ENCODE results near the gene USP47.
A peak's percentile ranks its signal among the peaks of the same experiment; 100 is the strongest.

The USP47 gene

DNA sequence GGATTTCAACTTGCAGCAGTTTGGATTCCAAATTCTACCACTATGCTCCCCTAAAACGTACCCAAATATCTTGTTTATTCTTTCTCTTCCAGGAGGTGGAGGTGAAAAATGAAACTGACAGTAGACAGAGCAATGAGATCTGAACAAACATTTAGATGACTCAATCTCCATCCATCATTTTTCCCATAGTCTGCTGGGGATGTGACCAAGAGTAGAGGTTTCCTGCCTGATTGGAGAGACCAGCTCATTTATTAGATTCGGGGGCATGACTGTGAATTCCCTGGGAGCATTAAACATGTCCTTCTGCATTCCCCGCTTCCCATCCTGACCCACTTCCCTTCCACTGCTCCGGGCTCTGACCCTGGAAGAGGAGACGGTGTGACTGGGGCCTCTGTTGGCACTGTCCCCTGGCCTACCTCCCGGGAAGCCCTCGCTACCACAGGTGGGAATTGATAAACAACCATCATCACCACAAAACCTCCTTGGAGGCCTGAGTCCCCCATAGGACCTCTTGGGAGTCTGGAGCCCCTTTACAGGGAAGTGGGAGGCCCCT, 146.4 kb downstream of the USP47 start:
- Histone ChIP-seq H3K27ac (ENCODE audit: low read depth, low read length) (peak overlapping the region; percentile 87), H3K4me3 (ENCODE audit: low read depth, low read length) (peak overlapping the region; percentile 6; the same call in 1 of the 2 replicates), H3K27me3 (ENCODE audit: insufficient read depth, low read length) (no peaks in the 10 kb centered on the region), H3K4me1 (ENCODE audit: control insufficient read depth, insufficient read depth, low read length, unreplicated experiment) (peaks cover 75% of the 10 kb centered on the region), H3K36me3 (ENCODE audit: insufficient read depth, low read length) (no peaks in the 10 kb centered on the region), H3K79me2 (ENCODE audit: control insufficient read depth, insufficient read depth, low read length, unreplicated experiment) (no peaks in the 10 kb centered on the region), H2AFZ (ENCODE audit: low read length, unreplicated experiment) (peak overlapping the region; percentile 66)

- H3K4me3 ChIP-seq (ENCODE audit: low read depth, low read length): no peak overlapping the region
- H3K4me1 ChIP-seq (ENCODE audit: control insufficient read depth, insufficient read depth, low read length, unreplicated experiment): peaks cover 75% of the 10 kb centered on the region
- H3K27me3 ChIP-seq (ENCODE audit: insufficient read depth, low read length): no peaks in the 10 kb centered on the region
- no peaks in the 10 kb centered on the region for H3K79me2 ChIP-seq (ENCODE audit: control insufficient read depth, insufficient read depth, low read length, unreplicated experiment)
- H3K36me3 ChIP-seq (ENCODE audit: insufficient read depth, low read length): no peaks in the 10 kb centered on the region
- H3K27ac ChIP-seq (ENCODE audit: low read depth, low read length): peak overlapping the region; percentile 87
- no peak overlapping the region for H2AFZ ChIP-seq (ENCODE audit: low read length, unreplicated experiment)
These were observed 147.0 kb downstream of the USP47 start for GRCh38 chr11:11988681-11989261.

DNA sequence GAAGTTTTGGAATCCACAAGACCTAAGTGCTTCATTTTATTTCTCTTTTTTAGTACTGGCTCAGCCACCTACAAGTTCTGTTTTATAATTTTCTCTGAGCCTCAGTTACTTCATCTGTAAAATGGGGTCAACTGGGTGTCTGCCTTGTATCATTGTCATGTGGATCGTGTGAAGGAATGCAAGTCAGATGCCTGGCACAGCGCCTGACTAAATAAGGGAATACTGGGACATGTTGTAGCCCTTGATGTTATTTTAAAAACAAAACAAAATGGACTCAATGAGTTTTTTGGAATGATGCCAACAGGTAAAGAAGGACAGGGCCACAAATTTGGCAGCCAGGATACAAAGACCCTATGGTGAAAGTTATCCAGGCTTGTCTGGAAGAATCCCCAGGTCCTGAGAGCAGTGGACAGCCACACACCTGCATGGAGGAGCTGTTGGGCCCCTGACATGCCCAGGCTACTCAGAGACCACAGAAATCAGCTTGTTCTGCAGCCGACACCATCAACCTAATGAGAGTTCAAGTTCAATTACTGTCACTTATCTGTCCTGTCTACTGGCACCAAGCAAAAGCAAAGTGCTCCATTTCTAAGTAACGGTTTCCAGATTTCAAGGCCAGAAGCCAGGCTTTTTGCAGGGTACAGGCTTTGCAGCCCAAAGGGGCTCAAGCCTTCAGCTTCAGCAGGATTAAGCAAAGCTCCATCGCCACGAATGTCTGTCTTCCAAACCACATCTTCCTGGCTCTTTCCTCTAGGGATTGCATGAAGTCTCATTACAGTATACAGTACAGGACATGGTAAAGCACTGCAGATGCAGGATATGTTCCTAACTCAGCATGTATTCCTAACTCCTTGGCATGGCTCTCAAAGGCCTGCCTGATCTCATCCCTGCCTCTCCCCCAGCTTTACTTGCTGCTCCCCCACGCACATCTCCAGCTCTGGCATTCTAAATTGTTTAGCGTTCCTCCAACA, 148.3 kb downstream of the USP47 start:
- Histone ChIP-seq H2AFZ (ENCODE audit: low read length, unreplicated experiment) (no peak overlapping the region), H3K27ac (ENCODE audit: low read depth, low read length) (no peak overlapping the region), H3K4me1 (ENCODE audit: control insufficient read depth, insufficient read depth, low read length, unreplicated experiment) (peaks cover 74% of the 10 kb centered on the region), H3K4me3 (ENCODE audit: low read depth, low read length) (no peak overlapping the region), H3K36me3 (ENCODE audit: insufficient read depth, low read length) (no peaks in the 10 kb centered on the region), H3K27me3 (ENCODE audit: insufficient read depth, low read length) (no peaks in the 10 kb centered on the region), H3K79me2 (ENCODE audit: control insufficient read depth, insufficient read depth, low read length, unreplicated experiment) (no peaks in the 10 kb centered on the region)

DNA sequence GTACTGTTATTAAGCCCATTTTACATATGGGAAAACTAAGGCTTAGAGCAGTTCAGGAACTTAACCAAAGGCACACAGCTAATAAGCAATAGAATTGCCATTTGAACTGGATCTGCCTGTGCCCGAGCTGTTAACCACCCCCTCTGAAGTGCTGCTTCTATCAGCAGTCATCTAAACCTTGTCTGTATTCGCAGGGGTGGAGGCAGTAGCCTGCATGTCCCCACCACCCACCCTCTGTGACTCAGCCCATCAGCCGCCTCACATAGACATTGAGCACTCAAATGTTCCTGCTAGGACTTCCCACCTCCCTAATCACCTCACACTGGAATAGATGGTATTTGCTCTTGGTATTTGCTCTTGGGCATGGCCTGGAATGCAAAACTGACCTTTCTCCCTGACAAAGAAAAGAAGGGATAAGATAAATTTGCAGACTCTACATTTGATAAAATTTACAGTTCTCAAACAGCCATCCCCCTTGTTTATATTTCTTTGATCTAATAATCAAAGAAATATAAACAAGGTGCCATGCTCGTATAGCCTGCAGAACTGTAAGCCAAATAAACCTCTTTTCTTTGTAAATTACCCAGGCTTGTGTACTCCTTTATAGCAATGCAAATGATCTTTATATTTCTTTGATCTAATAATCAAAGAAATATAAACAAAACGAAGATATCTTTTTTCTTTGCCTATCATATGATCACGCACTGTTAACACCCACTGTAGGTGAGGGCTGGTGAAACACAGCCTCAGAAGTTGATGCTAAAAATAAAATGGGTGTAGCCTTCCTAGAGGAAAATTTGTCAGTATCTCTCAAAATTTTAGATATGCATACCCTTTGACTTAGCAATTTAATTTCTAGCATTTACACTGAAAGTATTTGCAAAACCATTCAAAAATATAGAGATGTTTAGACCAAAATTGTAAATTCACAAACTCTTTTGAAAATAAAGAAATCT, 150.8 kb downstream of the USP47 start:
- no peaks in the 10 kb centered on the region for H3K36me3 ChIP-seq (ENCODE audit: insufficient read depth, low read length)
- no peak overlapping the region for H3K27ac ChIP-seq (ENCODE audit: low read depth, low read length)
- peaks cover 61% of the 10 kb centered on the region for H3K4me1 ChIP-seq (ENCODE audit: control insufficient read depth, insufficient read depth, low read length, unreplicated experiment)

DNA sequence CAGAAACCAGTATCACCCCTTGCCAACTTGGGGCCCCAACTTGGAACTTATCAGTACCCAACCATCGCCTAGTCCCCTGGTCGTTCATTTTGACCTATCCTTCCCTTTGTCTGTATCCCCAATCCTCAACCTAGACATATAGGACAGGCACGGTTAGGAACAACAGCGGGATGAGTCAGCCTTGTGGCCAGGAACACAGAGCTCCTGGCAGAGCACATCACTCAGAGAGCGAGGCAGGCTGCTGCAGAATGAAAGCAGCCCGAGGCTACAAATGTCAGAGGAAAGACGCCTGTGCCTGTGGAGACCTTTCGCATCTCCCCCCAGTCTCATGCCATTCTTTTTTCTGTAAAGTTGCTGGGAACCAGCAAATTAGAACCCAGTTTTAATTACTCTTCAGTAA, 152.1 kb downstream of the USP47 start:
- H3K4me1 ChIP-seq (ENCODE audit: control insufficient read depth, insufficient read depth, low read length, unreplicated experiment): peaks cover 58% of the 10 kb centered on the region
- no peaks in the 10 kb centered on the region for H3K79me2 ChIP-seq (ENCODE audit: control insufficient read depth, insufficient read depth, low read length, unreplicated experiment)
- peak overlapping the region; percentile 35; the same call in 1 of the 2 replicates for H3K4me3 ChIP-seq (ENCODE audit: low read depth, low read length)
- H3K27me3 ChIP-seq (ENCODE audit: insufficient read depth, low read length): no peaks in the 10 kb centered on the region
- peak overlapping the region; percentile 37 for H3K27ac ChIP-seq (ENCODE audit: low read depth, low read length)
- no peaks in the 10 kb centered on the region for H3K36me3 ChIP-seq (ENCODE audit: insufficient read depth, low read length)
- peak overlapping the region; percentile 46 for H2AFZ ChIP-seq (ENCODE audit: low read length, unreplicated experiment)

More for the DNA sequence above, 150.8 kb downstream of the USP47 start:
- H2AFZ ChIP-seq (ENCODE audit: low read length, unreplicated experiment): no peak overlapping the region
- H3K27me3 ChIP-seq (ENCODE audit: insufficient read depth, low read length): no peaks in the 10 kb centered on the region
- H3K79me2 ChIP-seq (ENCODE audit: control insufficient read depth, insufficient read depth, low read length, unreplicated experiment): no peaks in the 10 kb centered on the region
- no peak overlapping the region for H3K4me3 ChIP-seq (ENCODE audit: low read depth, low read length)

GRCh38 chr11:11995601-11996000, 153.8 kb downstream of the USP47 start:
- Histone ChIP-seq H3K4me1 (ENCODE audit: control insufficient read depth, insufficient read depth, low read length, unreplicated experiment) (peaks cover 54% of the 10 kb centered on the region), H3K27me3 (ENCODE audit: insufficient read depth, low read length) (no peaks in the 10 kb centered on the region), H3K4me3 (ENCODE audit: low read depth, low read length) (no peak overlapping the region), H3K79me2 (ENCODE audit: control insufficient read depth, insufficient read depth, low read length, unreplicated experiment) (no peaks in the 10 kb centered on the region), H2AFZ (ENCODE audit: low read length, unreplicated experiment) (no peak overlapping the region), H3K27ac (ENCODE audit: low read depth, low read length) (no peak overlapping the region), H3K36me3 (ENCODE audit: insufficient read depth, low read length) (no peaks in the 10 kb centered on the region)

GRCh38 chr11:11996321-11997048, 154.7 kb downstream of the USP47 start:
- H3K27me3 ChIP-seq (ENCODE audit: insufficient read depth, low read length): no peaks in the 10 kb centered on the region
- H3K27ac ChIP-seq (ENCODE audit: low read depth, low read length): no peak overlapping the region
- no peaks in the 10 kb centered on the region for H3K36me3 ChIP-seq (ENCODE audit: insufficient read depth, low read length)
- H3K4me3 ChIP-seq (ENCODE audit: low read depth, low read length): no peak overlapping the region
- peaks cover 46% of the 10 kb centered on the region for H3K4me1 ChIP-seq (ENCODE audit: control insufficient read depth, insufficient read depth, low read length, unreplicated experiment)
- H2AFZ ChIP-seq (ENCODE audit: low read length, unreplicated experiment): no peak overlapping the region
- H3K79me2 ChIP-seq (ENCODE audit: control insufficient read depth, insufficient read depth, low read length, unreplicated experiment): no peaks in the 10 kb centered on the region

GRCh38 chr11:11997049-11997322, 155.2 kb downstream of the USP47 start:
- no peaks in the 10 kb centered on the region for H3K27me3 ChIP-seq (ENCODE audit: insufficient read depth, low read length)
- H3K27ac ChIP-seq (ENCODE audit: low read depth, low read length): no peak overlapping the region
- H3K4me3 ChIP-seq (ENCODE audit: low read depth, low read length): no peak overlapping the region
- H3K36me3 ChIP-seq (ENCODE audit: insufficient read depth, low read length): no peaks in the 10 kb centered on the region
- H3K79me2 ChIP-seq (ENCODE audit: control insufficient read depth, insufficient read depth, low read length, unreplicated experiment): no peaks in the 10 kb centered on the region
- H2AFZ ChIP-seq (ENCODE audit: low read length, unreplicated experiment): no peak overlapping the region
- H3K4me1 ChIP-seq (ENCODE audit: control insufficient read depth, insufficient read depth, low read length, unreplicated experiment): peaks cover 42% of the 10 kb centered on the region

DNA sequence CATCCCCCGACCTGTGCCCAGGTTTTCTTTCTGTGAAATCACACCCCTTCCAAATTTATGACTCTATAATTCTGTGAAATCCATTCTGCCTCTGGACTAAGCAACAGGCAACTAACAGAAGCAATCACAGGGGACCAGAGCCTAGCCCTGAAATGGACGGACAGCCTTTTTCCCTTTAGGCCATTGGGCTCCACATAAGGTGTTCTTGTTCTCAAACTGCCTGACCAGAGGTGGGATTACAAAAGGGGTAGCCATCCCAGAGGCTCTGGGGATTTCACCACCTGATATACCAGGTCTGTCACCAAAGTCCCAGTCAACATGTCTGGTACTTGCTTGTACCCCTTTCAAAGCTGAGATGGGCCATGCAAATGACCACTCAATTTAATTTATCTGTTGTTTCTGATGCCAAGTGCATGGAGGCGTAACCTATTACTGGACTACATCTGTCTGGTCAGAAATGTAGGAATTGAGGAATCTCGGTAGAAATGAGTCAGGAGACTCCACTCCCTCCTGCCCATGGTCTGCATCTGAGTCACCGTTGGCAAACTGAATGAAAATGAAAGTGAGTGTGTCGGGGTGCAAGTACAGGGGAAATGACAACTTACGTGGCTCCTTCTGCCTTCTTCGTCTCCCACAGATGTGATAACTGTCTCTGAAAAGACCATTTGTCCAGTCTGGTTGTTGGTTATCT, 156.5 kb downstream of the USP47 start:
- Histone ChIP-seq H3K27ac (ENCODE audit: low read depth, low read length) (peak overlapping the region; percentile 75), H3K27me3 (ENCODE audit: insufficient read depth, low read length) (no peaks in the 10 kb centered on the region), H3K79me2 (ENCODE audit: control insufficient read depth, insufficient read depth, low read length, unreplicated experiment) (no peaks in the 10 kb centered on the region), H3K4me1 (ENCODE audit: control insufficient read depth, insufficient read depth, low read length, unreplicated experiment) (peaks cover 30% of the 10 kb centered on the region), H2AFZ (ENCODE audit: low read length, unreplicated experiment) (peak overlapping the region; percentile 68), H3K36me3 (ENCODE audit: insufficient read depth, low read length) (no peaks in the 10 kb centered on the region), H3K4me3 (ENCODE audit: low read depth, low read length) (peak overlapping the region; percentile 68)

All from ACC112 (cell line).